CD4-positive, alpha-beta T cell treated with Interleukin-2 at 100 ng/mL for 4 hours (primary cell): ENCODE measurements around the gene PNMA6A.
"Not testable (repeated sequence)": the region's sequence is repeated elsewhere in the genome, so short reads cannot be mapped to it uniquely, and the experiment has no call there.

Source experiments
- DNase-seq: peaks from one replicate; pipeline ENCODE4 v3.0.0-alpha.2; 2020; ENCODE audit warnings: low spot score

Gene PNMA6A

GRCh38 chrX:153075366-153075765 lies 3.1 kb downstream of the PNMA6A start:
- DNase-seq = no peak

DNA sequence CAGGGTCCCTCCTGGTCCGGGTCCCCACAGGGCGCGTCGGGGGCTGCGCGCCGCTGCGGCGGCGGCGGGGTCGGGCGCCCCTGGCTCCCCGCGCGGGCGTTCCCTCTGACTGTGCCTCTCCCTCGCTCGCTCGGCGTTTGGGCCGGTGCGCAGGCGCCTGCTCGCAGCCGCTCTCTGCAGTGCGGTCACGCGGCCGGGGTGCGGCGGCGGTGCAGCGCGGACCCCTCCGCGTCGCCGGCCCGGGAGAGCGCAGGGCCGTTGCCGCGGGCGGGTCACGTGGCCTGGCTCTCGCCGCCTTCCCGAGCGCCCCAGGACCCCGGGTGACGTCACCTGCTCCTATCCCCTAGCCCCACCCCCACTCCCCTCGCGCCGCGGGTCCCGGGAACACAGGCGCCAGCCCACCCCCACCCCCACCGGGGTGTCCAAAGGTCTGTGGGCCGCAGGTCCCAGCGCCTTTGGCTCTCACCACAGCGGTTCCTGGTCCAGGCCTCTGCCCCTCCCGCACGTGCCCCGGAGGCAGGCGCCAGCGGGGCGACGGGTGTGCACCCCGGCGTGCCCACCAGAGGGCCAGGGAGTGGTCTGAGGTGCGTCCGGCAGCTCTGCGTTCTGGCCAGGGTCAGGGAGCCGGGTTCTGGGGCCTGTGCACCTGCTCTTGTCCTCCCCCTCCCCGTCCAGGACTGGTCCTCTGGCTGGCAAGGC lies 5.3 kb downstream of the PNMA6A start:
- not testable (repeated sequence) for DNase-seq

DNA sequence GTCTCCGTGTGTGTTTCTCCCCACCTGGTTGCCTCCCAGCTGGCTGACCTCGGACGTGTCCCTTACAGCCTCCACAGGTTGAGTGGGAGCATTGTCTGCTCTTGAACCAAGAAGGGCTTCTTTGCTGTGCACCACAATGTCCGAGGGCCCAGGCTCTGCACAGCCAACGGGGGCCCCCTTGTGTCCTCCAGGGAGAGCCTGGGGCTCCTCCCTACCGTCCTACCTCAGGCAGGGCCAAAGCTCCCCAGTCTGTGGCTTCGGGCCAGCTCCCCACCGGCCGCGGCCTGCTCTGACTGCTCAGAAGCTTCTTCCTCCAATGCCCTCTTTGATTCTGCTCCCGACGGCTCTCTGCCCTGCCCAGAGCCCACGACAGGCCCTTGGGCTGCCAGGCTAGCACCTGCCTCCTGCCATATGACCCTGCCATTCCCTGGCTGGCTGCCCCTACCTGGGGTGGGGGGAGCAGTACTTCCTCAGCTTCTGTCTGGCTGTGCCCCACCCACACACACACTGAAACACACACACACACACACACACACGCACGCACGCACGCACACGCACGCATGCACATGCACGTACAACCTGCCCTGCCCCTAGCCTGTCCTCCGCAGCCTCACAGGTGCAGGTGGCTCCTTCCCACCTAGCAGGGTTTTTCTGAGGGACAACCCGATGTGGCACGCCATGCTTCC lies 11.1 kb downstream of the PNMA6A start:
- not testable (repeated sequence) for DNase-seq

- no peak for DNase-seq
Measured at GRCh38 chrX:153102418-153102817, 30.2 kb downstream of the PNMA6A start.

DNA sequence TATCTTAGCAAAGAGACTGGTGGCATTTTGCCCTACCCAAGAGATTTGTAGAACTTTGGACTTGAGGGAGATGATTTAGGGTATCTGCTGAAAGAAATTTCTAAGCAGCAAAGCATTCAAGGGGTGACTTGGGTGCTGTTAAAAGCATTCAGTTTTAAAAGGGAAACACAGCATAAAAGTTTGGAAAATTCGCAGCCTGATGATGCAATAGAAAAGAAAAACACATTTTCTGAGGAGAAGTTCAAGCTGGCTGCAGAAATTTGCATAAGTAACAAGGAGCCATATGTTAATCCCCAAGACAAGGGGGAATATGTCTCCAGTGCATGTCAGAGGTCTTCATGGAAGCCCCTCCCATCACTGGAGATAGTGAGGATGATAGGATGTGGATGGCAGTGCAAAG lies 32.7 kb downstream of the PNMA6A start:
- DNase-seq = not testable (repeated sequence)

DNA sequence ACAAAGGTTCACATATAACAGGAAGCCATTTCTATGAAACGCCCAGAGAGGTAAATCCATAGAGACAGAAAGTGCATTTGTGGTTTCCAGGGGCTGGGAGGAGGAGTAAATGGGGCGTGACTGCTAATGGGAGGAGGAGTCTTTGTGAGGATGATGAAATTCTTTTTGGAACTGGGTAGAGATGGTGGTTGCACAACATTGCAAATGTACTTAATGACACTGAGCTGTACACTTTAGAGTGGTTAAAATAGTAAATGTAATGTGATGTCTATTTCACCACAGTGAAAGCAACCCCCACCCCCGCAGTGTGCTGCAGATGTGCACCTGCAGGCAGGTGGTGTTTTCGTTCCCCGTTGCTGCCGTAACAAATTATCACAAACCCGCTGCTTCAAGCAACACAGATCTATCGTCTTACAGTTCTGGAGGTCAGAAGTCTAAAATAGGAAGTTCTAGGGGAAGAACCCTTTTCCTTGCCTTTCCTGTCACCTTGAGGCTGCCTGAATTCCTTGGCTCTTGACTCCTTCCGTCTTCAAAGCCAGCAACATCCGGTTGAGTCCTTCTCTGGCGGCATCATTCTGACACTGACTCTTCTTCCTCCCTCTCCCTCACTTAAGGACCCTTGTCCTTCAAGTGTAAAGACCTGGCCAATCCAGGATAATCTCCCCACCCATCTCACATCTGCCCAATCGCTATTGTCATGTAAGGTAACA lies 34.0 kb downstream of the PNMA6A start:
- not testable (repeated sequence) for DNase-seq

DNA sequence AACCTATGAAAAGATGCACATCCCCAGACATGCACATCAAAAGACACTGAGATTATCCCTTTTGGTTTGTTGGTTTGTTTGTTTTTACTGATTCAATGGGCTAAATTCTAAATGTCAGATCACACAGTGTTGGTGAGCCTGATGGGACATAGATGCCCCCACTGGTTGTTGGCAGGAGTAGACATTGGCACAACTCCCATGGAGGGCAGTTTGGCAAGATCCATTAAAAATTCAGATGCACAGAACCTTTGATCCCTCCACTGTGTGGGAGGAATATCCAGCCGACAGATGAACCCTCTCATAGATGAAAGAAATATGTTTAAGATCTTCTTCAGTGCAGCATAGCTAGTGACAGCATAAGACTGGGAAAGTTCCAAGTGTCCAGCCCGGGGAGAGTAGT lies 38.5 kb downstream of the PNMA6A start:
- not testable (repeated sequence) for DNase-seq

GRCh38 chrX:153113851-153114250 lies 41.6 kb downstream of the PNMA6A start:
- DNase-seq = not testable (repeated sequence)

DNA sequence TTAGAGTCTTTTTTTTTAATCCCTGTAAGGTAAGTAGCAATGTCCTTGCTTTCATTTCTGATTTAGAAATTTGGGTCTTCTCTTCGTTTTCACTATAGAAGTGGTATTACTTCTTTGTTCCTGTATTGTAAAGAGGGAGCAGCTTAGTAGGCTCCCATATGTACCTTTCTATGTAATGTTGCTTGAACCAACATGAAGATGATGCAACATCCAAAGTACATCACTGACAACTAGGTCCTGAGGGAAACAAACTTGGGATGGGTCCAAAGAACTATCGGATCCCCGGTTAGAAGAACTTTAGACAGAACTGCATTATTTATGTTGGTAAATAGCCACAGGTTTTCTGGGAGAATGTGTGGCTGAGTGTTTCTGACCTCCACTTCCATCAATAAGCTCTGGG lies 45.5 kb downstream of the PNMA6A start:
- DNase-seq = not testable (repeated sequence)

DNA sequence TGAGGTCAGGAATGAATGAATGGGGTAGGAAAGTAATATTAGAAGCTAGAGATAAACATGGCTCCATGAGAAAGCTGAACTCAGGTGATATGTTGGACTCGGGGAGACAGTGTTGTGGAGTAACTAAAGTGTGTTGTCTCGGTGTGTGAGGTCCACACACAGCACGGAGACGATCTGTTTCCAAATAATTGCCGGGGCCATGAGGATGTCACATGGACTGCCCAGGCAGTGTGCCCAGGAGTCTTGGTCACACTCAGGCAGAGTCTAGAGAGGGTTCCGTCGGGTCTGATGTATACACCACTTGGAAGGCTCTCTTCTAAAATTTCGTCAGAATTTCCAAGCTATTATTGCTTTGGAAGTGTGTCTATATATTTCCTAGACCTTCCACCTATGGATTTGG lies 48.0 kb downstream of the PNMA6A start:
- DNase-seq = not testable (repeated sequence)

GRCh38 chrX:153123468-153123867 lies 51.2 kb downstream of the PNMA6A start:
- DNase-seq = not testable (repeated sequence)
